Body of pancreas (tissue), 4 donors: ENCODE results near the gene SSC5D. TPM values are rescaled to one million over a fixed set of nuclear protein-coding genes. Genes with fewer than 3 reads are reported as not detected.

Source experiments
- ATAC-seq: fragments of 150-250 bp; one replicate; pipeline ENCODE4 v1.9.1; 2016
- DNase-seq, 4 donors: peaks; one replicate each; pipeline ENCODE4 v3.0.0-alpha.2; 2019
- H3K27ac ChIP-seq, 4 donors: fragments of 200-600 bp; sonication (generic); 1 replicate in 3 of 4; 2 replicates in 1 of 4; pipeline versions ENCODE4 v1.5.1 to v1.6.1; 2016 to 2019; ENCODE audit warnings: mild to moderate bottlenecking in 1 of 4, mixed read lengths in 1 of 4, moderate library complexity in 1 of 4
- H3K27me3 ChIP-seq, 2 donors: fragments of 200-600 bp; sonication (generic); one replicate each; pipeline ENCODE4 v1.6.0; 2016; ENCODE audit warnings: mild to moderate bottlenecking in 1 of 2
- H3K36me3 ChIP-seq, 2 donors: fragments of 200-600 bp; sonication (generic); replicated peaks in 1 of 2; 2 replicates each; pipeline ENCODE4 v1.5.1; 2016; ENCODE audit warnings: low read depth in 2 of 2; ENCODE audit not compliant: insufficient read depth in 1 of 2
- H3K4me1 ChIP-seq: fragments of 200-600 bp; sonication (generic); one replicate; pipeline ENCODE4 v1.6.0; 2016
- H3K4me3 ChIP-seq, 2 donors: fragments of 200-600 bp; sonication (generic); 1 replicate in 1 of 2; 2 replicates in 1 of 2; pipeline ENCODE4 v1.5.1; 2016 to 2019
- H3K9me3 ChIP-seq, 3 donors: fragments of 200-600 bp; sonication (generic); 1 replicate in 2 of 3; 2 replicates in 1 of 3; pipeline ENCODE4 v1.5.1; 2016
- POLR2A ChIP-seq, 3 donors: fragments of 450-650 bp; IDR thresholded peaks; one replicate each; pipeline ENCODE4 v1.6.1; 2016; ENCODE audit warnings: antibody characterized with exemption in 3 of 3, mild to moderate bottlenecking in 2 of 3
- WGBS, 2 donors: methylation state at CpG; one replicate each; pipeline ENCODE4 v1.1.5; 2017; 5-methylcytosine and 5-hydroxymethylcytosine counted together
- intact Hi-C: fragments of 100-400 bp; cut with DNase I; formaldehyde crosslinking; loops from one replicate; pipeline ENCODE4 v1.15.1; 2023
- total RNA-seq, 2 donors: library from RNA; depleted of rRNA; stranded (reverse); fragments of >200 nt; gene quantifications; one replicate each; pipeline ENCODE4 v1.1.0, GENCODE V29; 2016
- TF ChIP-seq, protein P1 (sequence below), 7 experiments: fragments of 450-650 bp in 4 of 7; fragments of 200-600 bp in 3 of 7; sonication (generic) in 3 of 7; IDR thresholded peaks; one replicate each; pipeline ENCODE4 v1.5.1; 2016 to 2019; ENCODE audit warnings: antibody characterized with exemption in 7 of 7

The SSC5D gene
- total RNA-seq, 2 donors from 2014 or later, result 2.6 to 3.3 TPM

DNA sequence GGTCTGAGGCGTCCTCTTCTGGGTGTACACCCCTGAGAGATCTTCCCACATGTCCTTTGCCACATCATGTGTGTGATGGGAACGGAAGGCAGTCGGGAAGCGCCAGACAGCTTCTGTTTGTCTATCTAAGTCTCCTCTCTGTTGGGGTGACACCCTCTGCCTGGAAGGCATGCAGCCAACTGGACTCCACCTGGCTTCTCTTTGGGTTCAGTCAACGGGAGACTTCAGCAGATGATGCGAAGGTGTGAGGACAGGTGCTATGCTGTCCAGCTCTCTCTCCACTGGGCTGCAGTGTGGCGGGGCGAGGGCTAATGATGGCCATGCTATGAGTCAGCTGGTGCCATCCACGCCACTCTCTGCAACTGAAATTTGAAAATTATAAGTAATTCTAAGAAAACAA, 71.4 kb downstream of the SSC5D start:
- no peaks in the 10 kb centered on the region for H3K36me3 ChIP-seq
- intact Hi-C loops, result no loop called here
- H3K9me3 ChIP-seq, result no peaks in the 10 kb centered on the region
- ATAC-seq, result no peak
- H3K4me1 ChIP-seq, result peaks cover 13% of the 10 kb centered on the region
- TF ChIP-seq, protein P1, sequence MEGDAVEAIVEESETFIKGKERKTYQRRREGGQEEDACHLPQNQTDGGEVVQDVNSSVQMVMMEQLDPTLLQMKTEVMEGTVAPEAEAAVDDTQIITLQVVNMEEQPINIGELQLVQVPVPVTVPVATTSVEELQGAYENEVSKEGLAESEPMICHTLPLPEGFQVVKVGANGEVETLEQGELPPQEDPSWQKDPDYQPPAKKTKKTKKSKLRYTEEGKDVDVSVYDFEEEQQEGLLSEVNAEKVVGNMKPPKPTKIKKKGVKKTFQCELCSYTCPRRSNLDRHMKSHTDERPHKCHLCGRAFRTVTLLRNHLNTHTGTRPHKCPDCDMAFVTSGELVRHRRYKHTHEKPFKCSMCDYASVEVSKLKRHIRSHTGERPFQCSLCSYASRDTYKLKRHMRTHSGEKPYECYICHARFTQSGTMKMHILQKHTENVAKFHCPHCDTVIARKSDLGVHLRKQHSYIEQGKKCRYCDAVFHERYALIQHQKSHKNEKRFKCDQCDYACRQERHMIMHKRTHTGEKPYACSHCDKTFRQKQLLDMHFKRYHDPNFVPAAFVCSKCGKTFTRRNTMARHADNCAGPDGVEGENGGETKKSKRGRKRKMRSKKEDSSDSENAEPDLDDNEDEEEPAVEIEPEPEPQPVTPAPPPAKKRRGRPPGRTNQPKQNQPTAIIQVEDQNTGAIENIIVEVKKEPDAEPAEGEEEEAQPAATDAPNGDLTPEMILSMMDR (IDR thresholded peaks at IDR 0.05), result no peak
- TF ChIP-seq POLR2A (IDR thresholded peaks at IDR 0.05), result no peak
- no peak for DNase-seq
- H3K27ac ChIP-seq, result no peak overlapping the region
- no peak overlapping the region for H3K4me3 ChIP-seq
- peaks cover 0 to 3% of the 10 kb centered on the region in 2 donors for H3K27me3 ChIP-seq
- WGBS, 2 donors, result 71 to 83% methylated on average over 7 to 9 of the region's 9 CpGs

DNA sequence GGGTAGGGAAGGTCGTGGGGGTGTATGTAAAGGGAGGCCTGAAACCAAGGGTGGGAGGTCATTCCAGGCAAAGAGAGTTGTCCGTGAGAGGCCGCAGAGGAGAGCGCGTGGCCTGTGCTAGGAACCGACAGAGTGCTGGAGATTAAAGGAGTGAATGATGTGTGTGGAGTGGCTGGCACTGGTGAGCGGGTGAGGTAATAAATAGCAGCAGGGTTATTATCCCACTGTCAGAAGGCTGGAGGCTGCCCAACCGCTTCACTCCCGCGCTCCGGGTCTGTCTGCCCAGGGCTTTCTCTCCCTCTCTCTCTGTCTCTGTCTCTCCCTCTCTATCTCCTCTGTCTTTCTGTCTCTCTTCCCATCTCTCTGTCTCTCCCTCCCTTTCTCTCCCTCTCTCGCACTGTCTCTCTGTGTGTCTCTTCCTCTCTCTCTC, 75.0 kb downstream of the SSC5D start:
- Histone ChIP-seq H3K9me3 (no peaks in the 10 kb centered on the region), H3K36me3 (no peaks in the 10 kb centered on the region), H3K27me3 (peaks cover 0 to 3% of the 10 kb centered on the region in 2 donors), H3K4me3 (no peak overlapping the region), H3K4me1 (peaks cover 16% of the 10 kb centered on the region), H3K27ac (peak overlapping the region; percentile 42 to 77 (median 60))
- peak; percentile 36 to 80 (median 74) for DNase-seq
- peak; percentile 85 for ATAC-seq
- 44 to 55% methylated on average over 12 of the region's 12 CpGs for WGBS, 2 donors
- intact Hi-C loops, result no loop called here
- peak; percentile 38 to 78 (median 70) for TF ChIP-seq POLR2A (IDR thresholded peaks at IDR 0.05)
- TF ChIP-seq, protein P1 (IDR thresholded peaks at IDR 0.05), result no peak

DNA sequence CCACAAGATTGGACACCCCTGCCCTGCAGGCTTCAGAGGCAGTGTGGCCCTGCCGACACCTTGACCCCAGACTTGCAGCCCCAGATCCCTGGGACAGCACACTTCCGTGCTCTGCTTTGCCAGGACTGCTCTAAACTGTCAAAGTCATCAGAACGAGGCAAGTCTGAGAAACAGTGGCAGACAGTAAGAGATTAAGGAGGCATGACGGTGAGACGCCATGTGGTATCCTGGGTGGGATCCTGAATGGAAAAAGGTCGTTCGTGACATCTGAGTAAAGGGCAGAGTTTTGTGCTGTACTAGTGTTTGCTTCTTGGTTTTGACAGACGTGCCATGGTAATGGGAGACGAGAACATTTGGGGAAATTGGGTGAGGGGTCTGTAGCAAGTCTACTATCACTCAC, 78.6 kb downstream of the SSC5D start:
- H3K4me3 ChIP-seq, result no peak overlapping the region
- intact Hi-C loops, result no loop called here
- H3K27ac ChIP-seq, result no peak overlapping the region
- ATAC-seq (no peak), DNase-seq (no peak)
- WGBS, 2 donors, result 41 to 57% methylated on average over 9 of the region's 9 CpGs
- H3K9me3 ChIP-seq, result no peaks in the 10 kb centered on the region
- TF ChIP-seq POLR2A (IDR thresholded peaks at IDR 0.05), result no peak
- TF ChIP-seq, protein P1 (IDR thresholded peaks at IDR 0.05), result no peak
- peaks cover 16% of the 10 kb centered on the region for H3K4me1 ChIP-seq
- no peaks in the 10 kb centered on the region for H3K36me3 ChIP-seq
- no peaks in the 10 kb centered on the region for H3K27me3 ChIP-seq

DNA sequence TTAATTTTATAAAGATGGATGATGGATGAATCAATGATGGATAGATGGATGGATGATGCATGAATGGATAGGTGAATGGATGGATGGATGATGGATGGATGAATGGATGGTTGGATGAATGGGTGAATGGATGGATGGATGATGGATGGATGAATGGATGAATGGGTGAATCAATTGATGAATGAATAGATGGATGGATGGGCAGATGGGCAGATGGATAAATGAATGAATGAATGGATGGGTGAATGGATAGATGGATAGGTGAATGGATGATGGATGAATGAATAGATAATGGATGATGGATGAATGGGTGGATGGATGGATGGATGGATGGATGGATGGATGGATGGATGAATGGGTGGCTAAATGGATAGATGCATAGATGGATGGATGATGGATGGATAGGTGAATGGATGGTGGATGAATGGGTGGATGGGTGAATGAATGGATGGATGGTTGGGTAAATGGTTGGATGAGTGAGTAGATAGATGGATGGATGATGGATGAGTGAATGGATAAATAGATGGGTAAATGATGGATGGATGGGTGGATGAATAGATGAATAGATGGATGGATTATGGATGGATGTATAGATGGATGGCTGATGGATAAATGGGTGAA, 79.6 kb downstream of the SSC5D start:
- Histone ChIP-seq H3K4me3 (no peak overlapping the region), H3K9me3 (no peaks in the 10 kb centered on the region), H3K27ac (no peak overlapping the region), H3K27me3 (no peaks in the 10 kb centered on the region), H3K4me1 (peaks cover 16% of the 10 kb centered on the region), H3K36me3 (no peaks in the 10 kb centered on the region)
- intact Hi-C loops, result no loop called here
- no peak for ATAC-seq
- TF ChIP-seq POLR2A (IDR thresholded peaks at IDR 0.05), result no peak
- TF ChIP-seq, protein P1 (IDR thresholded peaks at IDR 0.05), result no peak
- DNase-seq, result no peak

Other genes starting within 250 kb of the SSC5D start
- 10 to 100 TPM; 19.2 to 20.8 TPM for gene PPP6R1, start 229.4 kb upstream of the SSC5D start, total RNA-seq
- 10 to 100 TPM; 12.5 to 51.1 TPM for gene HSPBP1, start 208.3 kb upstream of the SSC5D start, total RNA-seq
- gene BRSK1, start 204.4 kb upstream of the SSC5D start, total RNA-seq, result 1 to 10 TPM in 1 of 2 donors, under 1 TPM in 1; 0.66 to 1.0 TPM
- gene TMEM150B, start 163.1 kb upstream of the SSC5D start, total RNA-seq, result 1 to 10 TPM in 1 of 2 donors, not detected in 1; 1.0 TPM
- 10 to 100 TPM; 14.8 to 17.6 TPM for gene KMT5C, start 148.6 kb upstream of the SSC5D start, total RNA-seq
- 1 to 10 TPM in 1 of 2 donors, not detected in 1; 1.6 TPM for gene COX6B2, start 133.7 kb upstream of the SSC5D start, total RNA-seq
- gene GARIN5B, start 125.2 kb upstream of the SSC5D start, total RNA-seq, result not detected
- gene IL11, start 118.0 kb upstream of the SSC5D start, total RNA-seq, result not detected
- not detected for gene TMEM190, start 111.6 kb upstream of the SSC5D start, total RNA-seq
- 10 to 100 TPM; 12.5 to 53.4 TPM for gene TMEM238, start 104.1 kb upstream of the SSC5D start, total RNA-seq
- 100 to 1,000 TPM; 113 to 268 TPM for gene RPL28, start 102.5 kb upstream of the SSC5D start, total RNA-seq
- gene UBE2S, start 80.6 kb upstream of the SSC5D start, total RNA-seq, result 1 to 10 TPM; 6.5 to 7.9 TPM
- not detected for gene SHISA7, start 45.1 kb upstream of the SSC5D start, total RNA-seq
- gene ISOC2, start 26.8 kb upstream of the SSC5D start, total RNA-seq, result 10 to 100 TPM; 38.4 to 75.8 TPM
- gene C19orf85, start 23.7 kb upstream of the SSC5D start, total RNA-seq, result not detected
- gene ZNF628, start 11.8 kb upstream of the SSC5D start, total RNA-seq, result 1 to 10 TPM; 3.4 to 8.2 TPM
- 1 to 10 TPM; 4.2 to 8.2 TPM for gene NAT14, start 3.2 kb upstream of the SSC5D start, total RNA-seq
- gene SBK2, start 48.7 kb downstream of the SSC5D start, total RNA-seq, result not detected
- gene SBK3, start 57.1 kb downstream of the SSC5D start, total RNA-seq, result not detected
- gene ZNF579, start 92.4 kb downstream of the SSC5D start, total RNA-seq, result 1 to 10 TPM; 3.3 to 6.2 TPM
- gene FIZ1, start 111.1 kb downstream of the SSC5D start, total RNA-seq, result 10 to 100 TPM in 1 of 2 donors, 1 to 10 TPM in 1; 5.7 to 13.5 TPM
- gene ZNF524, start 111.9 kb downstream of the SSC5D start, total RNA-seq, result 10 to 100 TPM; 29.7 to 45.4 TPM
- 10 to 100 TPM in 1 of 2 donors, 1 to 10 TPM in 1; 6.5 to 14.8 TPM for gene ZNF865, start 117.2 kb downstream of the SSC5D start, total RNA-seq
- gene ZNF784, start 136.1 kb downstream of the SSC5D start, total RNA-seq, result 1 to 10 TPM; 6.9 to 9.6 TPM
- 10 to 100 TPM; 29.7 to 36.1 TPM for gene ZNF580, start 152.6 kb downstream of the SSC5D start, total RNA-seq
- gene ZNF581, start 155.2 kb downstream of the SSC5D start, total RNA-seq, result 10 to 100 TPM; 16.8 to 20.2 TPM
- 10 to 100 TPM in 1 of 2 donors, 1 to 10 TPM in 1; 5.9 to 15.0 TPM for gene CCDC106, start 159.8 kb downstream of the SSC5D start, total RNA-seq
- 100 to 1,000 TPM in 1 of 2 donors, 10 to 100 TPM in 1; 53.4 to 106 TPM for gene U2AF2, start 166.6 kb downstream of the SSC5D start, total RNA-seq
- 10 to 100 TPM; 52.1 to 52.4 TPM for gene EPN1, start 186.8 kb downstream of the SSC5D start, total RNA-seq
- not detected for gene NLRP9, start 250.0 kb downstream of the SSC5D start, total RNA-seq